Coronary artery (tissue), 2 donors: ENCODE measurements around the gene THSD7A.

ENCODE experiments used
- DNase-seq: peaks from one replicate; pipeline ENCODE4 v3.0.0-alpha.2; 2017; ENCODE audit warnings: low spot score
- H3K27ac ChIP-seq, 2 donors: fragments of 200-600 bp; sonication (generic); one replicate each; pipeline ENCODE4 v1.5.1; 2016 to 2019
- H3K4me3 ChIP-seq: fragments of 200-600 bp; sonication (generic); 2 replicates; pipeline ENCODE4 v1.5.1; 2016; ENCODE audit warnings: mild to moderate bottlenecking, moderate library complexity
- TF ChIP-seq, protein P1 (sequence below): fragments of 200-600 bp; sonication (generic); IDR thresholded peaks from one replicate; pipeline ENCODE4 v1.5.1; 2019; ENCODE audit warnings: antibody characterized with exemption

THSD7A gene

DNA sequence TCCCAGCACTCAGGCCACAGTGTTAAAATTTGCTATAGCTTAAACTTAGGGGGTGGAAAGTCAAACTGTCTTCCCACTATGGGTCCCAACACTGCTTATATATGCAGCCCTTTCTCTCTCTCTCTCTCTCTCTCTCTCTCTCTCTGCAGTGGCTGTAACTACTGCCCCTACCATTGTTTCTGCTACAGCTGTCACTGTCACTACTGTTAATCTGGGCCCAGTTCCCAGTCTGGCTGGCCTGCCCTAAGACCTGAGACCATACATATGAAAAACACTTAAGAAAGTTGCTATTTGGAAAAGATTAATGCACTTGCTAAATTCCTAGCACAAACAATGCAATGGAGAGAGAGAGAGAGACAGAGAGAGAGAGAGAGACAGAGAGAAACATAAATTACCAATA is 78.6 kb downstream of the THSD7A start:
- Histone ChIP-seq H3K4me3 (no peak overlapping the region), H3K27ac (no peak overlapping the region)
- TF ChIP-seq, protein P1, sequence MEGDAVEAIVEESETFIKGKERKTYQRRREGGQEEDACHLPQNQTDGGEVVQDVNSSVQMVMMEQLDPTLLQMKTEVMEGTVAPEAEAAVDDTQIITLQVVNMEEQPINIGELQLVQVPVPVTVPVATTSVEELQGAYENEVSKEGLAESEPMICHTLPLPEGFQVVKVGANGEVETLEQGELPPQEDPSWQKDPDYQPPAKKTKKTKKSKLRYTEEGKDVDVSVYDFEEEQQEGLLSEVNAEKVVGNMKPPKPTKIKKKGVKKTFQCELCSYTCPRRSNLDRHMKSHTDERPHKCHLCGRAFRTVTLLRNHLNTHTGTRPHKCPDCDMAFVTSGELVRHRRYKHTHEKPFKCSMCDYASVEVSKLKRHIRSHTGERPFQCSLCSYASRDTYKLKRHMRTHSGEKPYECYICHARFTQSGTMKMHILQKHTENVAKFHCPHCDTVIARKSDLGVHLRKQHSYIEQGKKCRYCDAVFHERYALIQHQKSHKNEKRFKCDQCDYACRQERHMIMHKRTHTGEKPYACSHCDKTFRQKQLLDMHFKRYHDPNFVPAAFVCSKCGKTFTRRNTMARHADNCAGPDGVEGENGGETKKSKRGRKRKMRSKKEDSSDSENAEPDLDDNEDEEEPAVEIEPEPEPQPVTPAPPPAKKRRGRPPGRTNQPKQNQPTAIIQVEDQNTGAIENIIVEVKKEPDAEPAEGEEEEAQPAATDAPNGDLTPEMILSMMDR: no peak
- no peak for DNase-seq

DNA sequence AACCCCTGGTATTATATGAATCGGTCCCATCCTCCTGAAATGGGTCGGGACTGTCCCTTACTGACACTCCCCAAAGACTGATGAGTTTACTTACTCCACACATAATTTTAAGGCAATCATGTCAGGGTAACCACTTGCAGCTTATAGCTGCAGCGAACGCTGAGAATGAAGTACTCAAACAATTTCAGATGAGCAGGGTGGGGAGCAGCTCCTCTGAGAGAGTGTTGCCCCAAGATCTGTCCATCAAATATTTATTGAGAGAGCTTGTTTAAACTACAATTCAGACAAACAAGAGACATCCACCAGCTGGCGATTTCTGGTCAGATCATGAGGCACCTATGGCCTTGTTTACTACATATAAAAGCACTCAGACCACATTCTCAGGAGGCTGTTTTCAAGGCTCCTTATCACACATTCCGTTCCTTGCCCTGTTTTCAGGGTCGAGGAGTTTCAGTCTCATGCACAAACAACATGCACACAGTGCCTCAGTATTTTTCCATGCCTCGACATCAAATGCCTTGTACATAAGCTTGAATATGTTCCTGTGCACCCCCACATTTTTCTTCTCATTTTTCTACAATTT is 80.1 kb downstream of the THSD7A start:
- H3K27ac ChIP-seq: no peak overlapping the region
- DNase-seq: no peak
- H3K4me3 ChIP-seq: no peak overlapping the region
- TF ChIP-seq, protein P1: no peak

DNA sequence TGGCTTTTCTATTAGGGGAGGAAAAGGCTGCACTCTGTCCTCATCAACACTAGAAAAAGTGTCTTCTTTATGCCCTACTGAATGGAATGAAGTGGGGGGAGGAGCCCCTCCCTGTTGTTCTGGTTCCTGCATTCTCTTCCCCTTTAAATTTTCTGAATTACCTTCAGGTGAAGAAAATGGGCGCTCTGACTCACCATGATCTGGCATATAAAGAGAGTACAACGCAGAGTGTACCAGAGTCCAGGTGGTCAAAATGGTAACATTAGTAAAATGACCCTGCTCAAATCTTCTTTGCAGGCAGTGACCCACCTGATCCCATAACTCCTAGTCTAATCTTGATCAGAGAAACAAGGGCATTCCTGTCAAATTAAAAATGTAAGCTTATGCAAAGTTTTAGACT is 80.7 kb downstream of the THSD7A start:
- no peak overlapping the region for H3K27ac ChIP-seq
- no peak overlapping the region for H3K4me3 ChIP-seq
- TF ChIP-seq, protein P1: no peak
- DNase-seq: no peak

DNA sequence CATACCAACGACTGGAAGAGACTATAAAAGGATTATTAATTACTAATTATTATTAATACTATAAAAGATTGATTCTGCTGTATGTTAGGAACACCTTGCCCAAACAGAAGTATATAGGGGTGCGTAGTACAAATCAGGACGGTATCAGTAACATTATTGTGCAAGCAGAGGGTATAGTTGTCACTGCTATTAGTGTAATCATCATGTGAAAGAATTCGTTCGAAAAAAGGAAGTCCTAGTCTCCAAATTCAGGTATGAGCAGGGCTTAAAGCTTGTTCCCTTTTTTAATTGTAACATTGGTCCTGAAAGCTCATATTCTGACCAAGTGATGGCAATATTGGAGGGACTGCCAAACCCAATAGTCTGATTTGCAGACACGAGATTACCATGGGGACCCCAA is 81.8 kb downstream of the THSD7A start:
- Histone ChIP-seq H3K4me3 (no peak overlapping the region), H3K27ac (no peak overlapping the region)
- TF ChIP-seq, protein P1: no peak
- DNase-seq: no peak

DNA sequence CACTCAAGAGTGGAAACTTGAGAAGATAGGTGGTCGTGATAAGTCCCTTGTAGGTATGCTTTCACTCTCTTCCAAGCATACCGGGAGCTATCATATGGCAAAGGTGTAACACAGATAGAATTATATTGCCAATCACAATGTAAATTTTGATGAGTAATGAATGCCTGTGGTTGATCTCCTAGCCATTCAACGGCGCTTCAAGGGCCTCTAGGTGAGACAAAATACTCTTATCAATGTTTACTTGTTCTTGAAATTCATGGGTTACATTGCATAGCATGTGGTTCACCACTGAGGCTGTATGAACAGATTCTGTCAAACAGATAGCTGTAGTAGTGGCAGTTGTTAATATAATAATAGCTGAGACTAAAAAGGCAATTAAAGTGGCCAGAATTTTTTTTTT is 82.4 kb downstream of the THSD7A start:
- DNase-seq: no peak
- H3K4me3 ChIP-seq: no peak overlapping the region
- TF ChIP-seq, protein P1: no peak
- no peak overlapping the region for H3K27ac ChIP-seq

DNA sequence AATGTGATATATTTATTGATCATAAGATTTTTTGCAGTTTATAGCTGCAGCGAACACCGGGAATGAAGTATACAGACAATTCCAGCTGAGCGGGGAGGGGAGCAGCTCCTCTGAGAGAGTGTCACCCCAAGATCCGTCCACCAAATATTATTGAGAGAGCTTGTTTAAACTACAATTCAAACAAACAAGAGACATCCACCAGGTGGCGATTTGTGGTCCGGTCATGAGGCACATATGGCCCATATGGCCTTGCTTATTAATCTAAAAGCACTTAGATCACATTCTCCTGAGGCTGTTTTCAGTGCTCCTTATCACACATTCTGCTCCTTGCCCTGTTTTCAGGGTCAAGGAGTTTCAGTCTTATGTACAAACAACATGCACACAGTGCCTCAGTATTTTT is 83.1 kb downstream of the THSD7A start:
- H3K4me3 ChIP-seq: no peak overlapping the region
- TF ChIP-seq, protein P1: no peak
- no peak for DNase-seq
- H3K27ac ChIP-seq: no peak overlapping the region

DNA sequence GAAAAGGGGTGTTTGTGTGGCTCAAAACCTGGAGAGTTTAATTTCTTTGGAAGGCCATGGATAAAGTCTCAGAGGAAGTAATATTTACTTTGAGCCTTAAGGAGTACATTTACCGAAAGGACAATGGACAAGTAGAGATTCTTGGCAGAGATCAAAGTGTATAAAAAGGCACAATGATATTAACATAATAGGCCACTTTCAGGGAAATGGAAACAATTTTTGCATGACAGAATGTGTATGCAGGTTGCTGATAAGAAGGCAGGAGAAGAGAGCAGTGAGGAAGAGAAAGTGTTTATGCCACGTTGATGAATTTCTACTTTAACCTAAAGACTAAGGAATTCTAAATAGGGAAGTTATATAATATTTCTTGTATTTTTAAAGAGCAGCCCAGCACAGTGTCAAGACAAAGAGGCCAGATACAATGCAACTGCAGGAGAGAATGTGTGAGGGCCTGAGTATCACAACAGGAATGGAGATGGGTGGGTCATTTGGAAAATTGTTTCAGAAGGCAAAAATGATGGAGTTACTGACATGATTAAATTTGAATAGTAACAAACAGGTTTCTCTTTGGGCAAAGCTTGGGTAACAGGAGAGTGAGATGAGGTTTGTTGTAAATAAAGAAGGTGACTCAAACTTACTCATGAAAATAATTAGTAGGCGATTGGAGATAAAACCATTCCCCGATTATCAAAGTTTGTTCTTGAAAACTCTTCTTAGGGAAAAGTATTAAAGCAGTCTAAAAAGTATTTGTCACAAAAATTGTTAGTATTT is 84.1 kb downstream of the THSD7A start:
- H3K4me3 ChIP-seq: no peak overlapping the region
- DNase-seq: no peak
- TF ChIP-seq, protein P1: no peak
- H3K27ac ChIP-seq: no peak overlapping the region
